GM20000 (cell line): ENCODE measurements around the gene TXN.

Experiments
- DNase-seq: peaks from one replicate; pipeline ENCODE4 v3.0.0; 2012; ENCODE audit warnings: low spot score
- CTCF ChIP-seq: IDR thresholded peaks from 2 replicates; pipeline ENCODE4 v1.5.1; 2012; ENCODE audit warnings: mild to moderate bottlenecking, control low read depth; ENCODE audit errors: extremely low read depth, missing control alignments

Gene TXN

GRCh38 chr9:110287289-110287680 lies 31.0 kb upstream of the TXN start:
- TF ChIP-seq CTCF, result no peak

GRCh38 chr9:110284211-110284844 lies 28.0 kb upstream of the TXN start:
- TF ChIP-seq CTCF, result no peak

More at GRCh38 chr9:110287289-110287680, 31.0 kb upstream of the TXN start:
- no peak for DNase-seq

GRCh38 chr9:110283751-110284150 lies 27.4 kb upstream of the TXN start:
- DNase-seq, result no peak
- TF ChIP-seq CTCF, result no peak

More at GRCh38 chr9:110284211-110284844, 28.0 kb upstream of the TXN start:
- no peak for DNase-seq

GRCh38 chr9:110282739-110283081 lies 26.4 kb upstream of the TXN start:
- no peak for TF ChIP-seq CTCF
- DNase-seq, result no peak

- DNase-seq, result no peak
- TF ChIP-seq CTCF, result no peak
Measured at GRCh38 chr9:110282018-110282738, 25.9 kb upstream of the TXN start.

GRCh38 chr9:110278080-110278707 lies 21.9 kb upstream of the TXN start:
- no peak for TF ChIP-seq CTCF
- no peak for DNase-seq

- DNase-seq, result no peak
- no peak for TF ChIP-seq CTCF
Measured at GRCh38 chr9:110276781-110277180, 20.5 kb upstream of the TXN start.
